Spleen (tissue), 7 donors: ENCODE measurements around the gene UQCR10.

ENCODE experiments used
- CTCF ChIP-seq, 11 experiments: fragments of 200-600 bp in 7 of 11; fragments of 450-650 bp in 4 of 11; sonication (generic) in 4 of 11; IDR thresholded peaks in 8 of 11; conservative IDR thresholded peaks in 3 of 11; 1 replicate in 7 of 11; 2 replicates in 4 of 11; pipeline versions ENCODE4 v1.4.0 to v1.8.0; 2016 to 2021; ENCODE audit warnings: antibody characterized with exemption in 11 of 11, inconsistent platforms in 4 of 11, mild to moderate bottlenecking in 1 of 11
- POLR2A ChIP-seq, 3 donors: fragments of 450-650 bp; IDR thresholded peaks; one replicate each; pipeline ENCODE4 v1.5.1; 2017; ENCODE audit warnings: antibody characterized with exemption in 3 of 3, mild to moderate bottlenecking in 1 of 3
- donor health status: DM: no; HTN: no; CAD: no; lungs with moderate emphysema.
- donor health status: DM: no; HTN: no; CAD: no.
- donor health status: DM: no; HTN: no; CAD: no.

- TF ChIP-seq CTCF (IDR thresholded peaks at IDR 0.05 in 8 of 11, conservative IDR thresholded peaks at IDR 0.05 in 3 of 11) (no peak), POLR2A (IDR thresholded peaks at IDR 0.05) (no peak)
Observed at GRCh38 chr22:29816980-29817379, 49.8 kb downstream of the UQCR10 start.
